ENCODE data around the gene RAET1L.
A peak's percentile ranks its signal among the peaks of the same experiment; 100 is the strongest.
"Not testable (repeated sequence)": the region's sequence is repeated elsewhere in the genome, so short reads cannot be mapped to it uniquely, and the experiment has no call there.

RAET1L gene

DNA sequence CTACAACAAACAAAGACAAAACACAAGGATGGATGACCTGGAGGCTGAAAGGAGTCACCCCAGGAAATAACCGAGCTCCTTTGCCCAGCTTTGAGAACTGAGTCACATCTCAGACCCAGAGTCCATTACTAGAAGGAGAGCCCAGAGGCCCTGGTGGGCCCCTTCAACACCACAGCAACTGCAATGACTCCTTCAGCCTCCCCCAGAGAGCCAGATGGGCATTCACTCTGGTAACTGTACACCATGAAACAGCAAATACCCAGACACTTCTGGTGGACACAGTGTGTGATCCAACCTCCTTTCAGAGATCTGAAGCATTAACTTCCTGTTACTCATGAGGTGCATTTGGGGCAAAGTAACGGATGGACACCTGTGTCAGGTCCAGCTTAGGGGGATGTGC lies 22.6 kb downstream of the RAET1L start:
- Histone ChIP-seq H3K4me3 (ENCODE audit: low read length) (no peak overlapping the region), H3K4me1 (ENCODE audit: insufficient read depth, low read length) (no peaks in the 10 kb centered on the region), H3K36me3 (ENCODE audit: insufficient read depth, low read length) (no peaks in the 10 kb centered on the region), H3K27ac (ENCODE audit: low read depth, low read length) (no peak overlapping the region), H3K9ac (ENCODE audit: low read depth, low read length) (no peak overlapping the region), H3K27me3 (ENCODE audit: insufficient read depth, low read length) (peaks cover 52% of the 10 kb centered on the region), H3K9me3 (ENCODE audit: insufficient read depth, low read depth, low read length) (no peaks in the 10 kb centered on the region)
- WGBS, result 92% methylated on average over 2 of the region's 2 CpGs

DNA sequence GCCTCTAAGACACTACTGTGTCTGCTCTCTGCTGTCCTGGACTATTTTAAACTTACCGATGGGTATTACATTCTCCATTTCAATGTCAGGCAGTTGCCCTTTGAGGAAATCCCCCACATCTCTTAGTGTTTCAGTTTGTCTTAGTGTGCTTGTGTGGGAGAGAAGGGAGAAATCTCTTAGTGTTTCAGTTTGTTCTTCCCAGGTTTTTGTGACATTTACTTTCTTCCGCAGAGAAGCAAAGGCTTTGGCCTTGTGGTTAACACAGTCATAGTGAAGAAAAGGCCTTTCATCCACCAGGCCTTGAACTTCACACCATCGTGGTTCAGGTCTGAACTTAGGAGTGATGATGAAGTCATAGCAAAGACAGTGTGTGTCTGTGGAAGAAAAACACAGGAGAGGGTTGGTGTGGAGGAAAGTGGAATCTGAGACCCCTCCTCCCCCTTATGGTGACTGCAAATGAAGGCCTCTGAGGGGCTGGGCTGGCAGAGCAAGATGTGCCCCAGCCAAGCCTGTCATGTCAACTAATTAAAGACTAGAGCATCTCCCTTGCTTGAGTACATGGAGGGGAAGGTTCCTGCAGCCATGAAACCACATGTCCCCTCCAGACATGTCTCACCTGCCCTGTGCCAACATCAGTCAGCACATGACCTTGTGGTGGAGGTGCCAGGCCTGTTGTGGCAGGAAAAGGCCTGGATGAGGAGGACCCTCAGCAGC lies 23.9 kb downstream of the RAET1L start:
- Histone ChIP-seq H3K9ac (ENCODE audit: low read depth, low read length) (no peak overlapping the region), H3K27me3 (ENCODE audit: insufficient read depth, low read length) (peaks cover 52% of the 10 kb centered on the region)
- 94% methylated on average over 3 of the region's 3 CpGs for WGBS

DNA sequence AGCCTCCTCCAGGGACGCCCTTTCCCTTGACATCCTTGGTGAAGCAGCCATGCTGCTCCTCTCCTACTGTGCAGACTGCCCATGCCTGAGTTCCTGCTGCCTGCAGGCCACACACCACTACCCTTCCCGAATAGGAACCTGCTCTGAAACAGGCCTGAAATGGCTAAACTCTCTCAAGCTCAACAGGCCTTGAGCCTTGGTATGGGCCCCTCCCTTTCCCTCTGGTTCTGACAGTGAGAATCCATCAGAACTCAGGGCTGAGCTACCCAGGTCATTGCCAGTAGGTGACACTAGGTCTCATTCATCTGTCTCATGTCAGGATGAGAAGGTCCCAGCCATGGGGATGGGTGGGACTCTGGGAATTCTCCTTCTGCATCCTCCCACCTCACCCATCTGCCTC lies 25.7 kb downstream of the RAET1L start:
- Histone ChIP-seq H3K9ac (ENCODE audit: low read depth, low read length) (no peak overlapping the region), H3K4me1 (ENCODE audit: insufficient read depth, low read length) (no peaks in the 10 kb centered on the region), H3K27me3 (ENCODE audit: insufficient read depth, low read length) (peaks cover 58% of the 10 kb centered on the region), H3K9me3 (ENCODE audit: insufficient read depth, low read depth, low read length) (no peaks in the 10 kb centered on the region), H3K27ac (ENCODE audit: low read depth, low read length) (no peak overlapping the region), H3K4me3 (ENCODE audit: low read length) (no peak overlapping the region), H3K36me3 (ENCODE audit: insufficient read depth, low read length) (no peaks in the 10 kb centered on the region)
- 87% methylated on average over 2 of the region's 2 CpGs for WGBS

More for the DNA sequence above, 23.9 kb downstream of the RAET1L start:
- H3K4me3 ChIP-seq (ENCODE audit: low read length), result no peak overlapping the region
- H3K27ac ChIP-seq (ENCODE audit: low read depth, low read length), result no peak overlapping the region
- no peaks in the 10 kb centered on the region for H3K36me3 ChIP-seq (ENCODE audit: insufficient read depth, low read length)
- H3K4me1 ChIP-seq (ENCODE audit: insufficient read depth, low read length), result no peaks in the 10 kb centered on the region
- H3K9me3 ChIP-seq (ENCODE audit: insufficient read depth, low read depth, low read length), result no peaks in the 10 kb centered on the region

DNA sequence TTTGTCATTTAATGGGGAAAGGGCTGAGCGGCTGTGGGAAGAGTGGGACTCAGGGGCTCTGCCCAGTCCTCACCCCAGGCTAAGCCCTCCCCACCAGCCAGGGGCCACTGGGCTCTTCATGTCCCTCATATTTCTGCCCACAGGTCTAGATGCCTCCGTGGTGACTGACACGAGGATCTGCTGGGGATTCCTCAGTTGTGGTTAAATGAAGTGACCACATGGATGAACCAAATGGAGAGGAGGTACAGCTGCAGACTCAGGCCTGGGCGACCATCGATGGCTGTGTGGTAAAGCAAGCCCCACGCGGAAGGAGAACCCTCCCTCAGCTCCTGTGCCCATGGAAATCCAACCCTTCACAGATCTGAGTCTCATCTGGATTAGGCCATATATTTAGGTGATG lies 29.4 kb downstream of the RAET1L start:
- 87% methylated on average over 7 of the region's 7 CpGs for WGBS
- H3K27me3 ChIP-seq (ENCODE audit: insufficient read depth, low read length), result peaks cover 65% of the 10 kb centered on the region
- no peaks in the 10 kb centered on the region for H3K9me3 ChIP-seq (ENCODE audit: insufficient read depth, low read depth, low read length)
- no peaks in the 10 kb centered on the region for H3K4me1 ChIP-seq (ENCODE audit: insufficient read depth, low read length)
- no peak overlapping the region for H3K4me3 ChIP-seq (ENCODE audit: low read length)
- H3K9ac ChIP-seq (ENCODE audit: low read depth, low read length), result no peak overlapping the region
- H3K27ac ChIP-seq (ENCODE audit: low read depth, low read length), result no peak overlapping the region
- no peaks in the 10 kb centered on the region for H3K36me3 ChIP-seq (ENCODE audit: insufficient read depth, low read length)

DNA sequence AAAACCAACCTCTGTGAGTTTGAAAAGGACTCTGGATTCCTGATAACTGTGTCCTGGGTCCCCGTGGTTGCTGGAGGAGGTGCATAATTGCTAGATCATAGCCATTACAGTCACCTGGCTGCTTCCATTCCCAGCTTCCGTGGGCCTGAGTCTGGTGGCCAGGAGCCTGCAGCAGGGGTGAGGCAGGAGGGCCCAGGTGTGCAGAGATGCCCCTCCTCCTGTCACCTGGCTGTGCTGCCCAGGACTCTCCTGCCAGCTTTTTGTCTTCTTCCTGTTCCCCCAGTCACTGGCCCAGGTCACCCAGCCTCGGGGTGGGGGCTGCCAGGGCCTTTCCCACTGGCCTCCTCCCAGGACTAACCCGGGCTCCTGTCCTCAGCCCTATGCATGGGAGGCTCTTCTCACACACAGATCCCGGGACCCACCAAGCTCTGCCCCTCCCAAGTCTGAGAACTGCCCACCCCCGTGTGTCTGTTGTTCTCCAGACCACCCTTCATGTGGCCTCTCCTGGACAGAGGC lies 30.0 kb downstream of the RAET1L start:
- 79% methylated on average over 6 of the region's 6 CpGs for WGBS
- Histone ChIP-seq H3K4me3 (ENCODE audit: low read length) (no peak overlapping the region), H3K4me1 (ENCODE audit: insufficient read depth, low read length) (no peaks in the 10 kb centered on the region), H3K9me3 (ENCODE audit: insufficient read depth, low read depth, low read length) (no peaks in the 10 kb centered on the region), H3K9ac (ENCODE audit: low read depth, low read length) (no peak overlapping the region), H3K27ac (ENCODE audit: low read depth, low read length) (no peak overlapping the region), H3K36me3 (ENCODE audit: insufficient read depth, low read length) (no peaks in the 10 kb centered on the region), H3K27me3 (ENCODE audit: insufficient read depth, low read length) (peaks cover 68% of the 10 kb centered on the region)

DNA sequence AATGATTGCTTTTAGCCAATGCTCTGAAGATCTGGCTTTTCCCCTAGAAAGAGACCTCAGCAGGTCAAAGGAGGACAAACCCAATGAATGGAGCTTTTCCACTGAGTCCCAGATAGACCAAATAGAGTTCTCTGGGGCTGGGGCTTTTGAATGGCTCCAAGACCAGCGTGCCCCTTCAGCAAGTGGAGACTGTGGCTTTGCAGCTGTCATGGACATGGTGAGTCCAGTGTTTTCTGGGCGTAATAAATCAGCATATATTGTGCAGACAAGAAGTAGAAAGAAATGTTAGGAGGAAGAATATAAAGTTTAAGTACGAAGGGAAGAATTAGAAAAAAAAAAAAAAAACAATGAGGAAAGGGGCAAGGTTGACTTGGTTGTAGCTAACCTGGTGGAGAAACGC lies 33.5 kb downstream of the RAET1L start:
- Histone ChIP-seq H3K4me3 (ENCODE audit: low read length) (no peak overlapping the region), H3K4me1 (ENCODE audit: insufficient read depth, low read length) (no peaks in the 10 kb centered on the region), H3K36me3 (ENCODE audit: insufficient read depth, low read length) (no peaks in the 10 kb centered on the region), H3K27me3 (ENCODE audit: insufficient read depth, low read length) (peaks cover 97% of the 10 kb centered on the region), H3K27ac (ENCODE audit: low read depth, low read length) (no peak overlapping the region), H3K9ac (ENCODE audit: low read depth, low read length) (no peak overlapping the region), H3K9me3 (ENCODE audit: insufficient read depth, low read depth, low read length) (no peaks in the 10 kb centered on the region; the same call in 1 of the 2 replicates)
- WGBS, result 65% methylated on average over 4 of the region's 4 CpGs

DNA sequence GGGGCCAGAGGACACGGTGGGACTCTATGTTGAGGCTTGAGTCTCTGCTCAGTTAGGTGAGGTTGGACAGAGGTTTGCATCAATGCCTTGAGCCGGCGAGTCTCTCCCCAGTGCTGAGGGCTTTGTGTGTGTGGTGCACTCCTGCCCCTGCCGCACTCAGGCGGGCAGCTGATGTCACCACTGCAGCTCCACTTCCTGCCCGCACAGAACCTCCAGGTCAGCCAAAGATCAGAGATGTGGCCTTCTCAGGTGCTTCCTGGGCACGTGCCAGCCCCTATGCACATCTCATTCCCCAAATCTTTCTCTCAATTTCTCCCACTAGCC lies 33.9 kb downstream of the RAET1L start:
- 5% methylated on average over 7 of the region's 7 CpGs for WGBS
- H3K9ac ChIP-seq (ENCODE audit: low read depth, low read length), result not testable (repeated sequence)

DNA sequence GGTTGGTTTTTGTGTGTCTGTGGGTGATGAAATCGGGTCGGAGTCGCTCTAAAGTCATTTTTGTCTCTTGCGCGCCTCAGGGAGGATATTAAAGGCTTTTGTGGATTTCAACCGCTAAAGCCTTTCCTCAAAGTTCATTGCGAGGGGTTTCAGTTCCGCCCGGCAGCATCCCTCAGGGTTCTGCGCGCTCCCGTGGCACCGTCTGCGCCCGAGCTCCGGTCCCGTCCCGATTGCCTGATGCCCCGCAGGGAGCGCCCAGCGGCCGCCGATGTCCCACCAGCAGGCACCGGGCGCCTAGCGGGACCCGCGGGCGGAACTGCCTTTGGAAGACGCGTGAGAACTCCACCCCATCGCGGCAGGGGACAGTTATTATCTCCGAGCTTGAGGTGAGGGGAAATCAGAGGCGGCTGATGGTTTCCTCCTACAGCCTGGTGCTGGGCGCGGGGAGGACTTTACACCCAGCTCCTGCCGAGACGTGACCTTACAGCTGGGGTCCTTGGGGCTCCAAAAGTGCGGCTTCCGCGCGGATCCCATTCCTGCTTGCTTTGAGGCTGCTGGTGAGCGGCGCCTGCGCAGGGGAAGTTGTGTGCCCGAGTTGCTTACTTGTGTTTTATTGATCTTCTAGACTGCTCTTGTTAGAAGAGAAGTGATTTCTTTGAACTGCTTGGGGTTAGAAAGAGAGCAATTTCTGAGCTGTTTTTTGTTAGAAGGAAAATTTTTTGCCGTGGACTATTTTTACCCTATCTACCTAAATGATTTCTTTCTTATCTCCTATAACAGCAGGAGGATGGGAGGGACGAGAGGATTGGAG lies 34.5 kb downstream of the RAET1L start:
- H3K9me3 ChIP-seq (ENCODE audit: insufficient read depth, low read depth, low read length), result no peaks in the 10 kb centered on the region; the same call in 1 of the 2 replicates
- H3K9ac ChIP-seq (ENCODE audit: low read depth, low read length), result no peak overlapping the region
- H3K36me3 ChIP-seq (ENCODE audit: insufficient read depth, low read length), result no peaks in the 10 kb centered on the region
- peaks cover 100% of the 10 kb centered on the region for H3K27me3 ChIP-seq (ENCODE audit: insufficient read depth, low read length)
- H3K27ac ChIP-seq (ENCODE audit: low read depth, low read length), result no peak overlapping the region; the same call in 1 of the 2 replicates
- H3K4me3 ChIP-seq (ENCODE audit: low read length), result peak overlapping the region; percentile 41
- no peaks in the 10 kb centered on the region for H3K4me1 ChIP-seq (ENCODE audit: insufficient read depth, low read length)
- WGBS, result under 1% methylated on average over 48 of the region's 49 CpGs

More for the DNA sequence above, 33.9 kb downstream of the RAET1L start:
- not testable (repeated sequence) for H3K9me3 ChIP-seq (ENCODE audit: insufficient read depth, low read depth, low read length); H3K4me1 ChIP-seq (ENCODE audit: insufficient read depth, low read length); H3K27ac ChIP-seq (ENCODE audit: low read depth, low read length); H3K36me3 ChIP-seq (ENCODE audit: insufficient read depth, low read length)
- H3K4me3 ChIP-seq (ENCODE audit: low read length), result peak overlapping the region; percentile 41
- peaks cover 100% of the 10 kb centered on the region for H3K27me3 ChIP-seq (ENCODE audit: insufficient read depth, low read length)

DNA sequence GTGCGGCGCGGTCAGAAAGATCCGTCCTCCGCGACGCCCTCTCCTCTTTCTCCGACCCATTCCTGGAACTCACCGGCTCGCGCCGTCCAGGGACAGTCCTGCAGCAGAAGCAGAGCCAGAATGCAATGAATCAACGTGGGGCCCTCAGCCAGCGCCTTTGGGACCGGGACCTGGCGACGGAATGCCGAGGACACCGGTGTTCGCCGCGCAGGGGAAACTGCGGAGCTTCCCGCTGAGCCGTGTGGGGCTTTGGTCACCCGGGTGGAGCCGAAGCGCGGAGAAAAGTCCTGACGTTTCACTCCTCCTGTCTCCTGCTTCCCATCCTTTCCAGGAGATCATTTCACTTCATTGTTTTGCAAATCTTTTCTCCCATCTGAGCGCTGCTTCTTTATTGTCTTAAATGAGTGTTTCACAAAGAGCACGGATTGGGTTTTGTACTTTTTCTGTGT lies 35.1 kb downstream of the RAET1L start:
- Histone ChIP-seq H3K4me1 (ENCODE audit: insufficient read depth, low read length) (no peaks in the 10 kb centered on the region), H3K36me3 (ENCODE audit: insufficient read depth, low read length) (no peaks in the 10 kb centered on the region), H3K27me3 (ENCODE audit: insufficient read depth, low read length) (peaks cover 100% of the 10 kb centered on the region), H3K4me3 (ENCODE audit: low read length) (peak overlapping the region; percentile 41), H3K9me3 (ENCODE audit: insufficient read depth, low read depth, low read length) (no peaks in the 10 kb centered on the region; the same call in 1 of the 2 replicates), H3K9ac (ENCODE audit: low read depth, low read length) (no peak overlapping the region), H3K27ac (ENCODE audit: low read depth, low read length) (no peak overlapping the region; the same call in 1 of the 2 replicates)
- WGBS, result 1% methylated on average over 32 of the region's 32 CpGs

DNA sequence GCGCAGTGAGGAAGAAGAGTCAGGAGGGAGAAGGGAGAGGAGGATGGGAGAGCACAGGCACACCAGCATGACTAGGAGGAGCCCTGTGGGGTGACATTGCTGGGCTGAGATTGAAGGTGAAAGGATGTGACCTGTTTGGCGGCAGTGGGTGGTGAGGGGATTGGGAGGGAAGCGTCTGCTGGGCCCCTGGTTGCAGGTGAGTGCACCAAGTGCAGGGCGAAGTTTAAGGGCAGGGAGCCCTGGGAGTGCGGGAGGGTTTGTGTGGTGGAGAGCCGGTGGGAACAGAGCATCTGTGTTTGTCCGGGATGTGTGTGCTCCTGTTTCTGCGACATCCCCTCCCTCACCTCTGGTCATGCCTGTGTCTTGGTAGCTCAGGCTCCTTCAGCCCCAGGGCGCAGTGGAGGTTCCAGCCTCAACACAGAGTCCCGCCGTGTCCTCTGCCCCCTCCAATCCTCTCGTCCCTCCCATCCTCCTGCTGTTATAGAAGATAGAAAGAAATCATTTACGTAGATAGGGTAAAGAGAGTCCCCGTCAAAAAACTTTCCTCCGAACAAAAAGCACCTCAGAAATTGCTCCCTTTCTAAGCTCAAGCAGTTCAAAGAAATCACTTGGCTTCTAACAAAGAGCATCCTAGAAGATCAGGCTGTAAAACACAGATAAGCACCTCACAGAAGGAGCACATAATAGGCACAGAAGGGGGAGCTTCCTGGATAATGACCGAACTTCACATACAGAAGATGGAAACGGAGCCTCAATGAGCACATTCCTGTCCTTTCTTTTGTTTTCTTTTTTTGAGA lies 36.6 kb downstream of the RAET1L start:
- WGBS, result 9% methylated on average over 14 of the region's 17 CpGs
- H3K27me3 ChIP-seq (ENCODE audit: insufficient read depth, low read length), result peaks cover 95% of the 10 kb centered on the region
- no peak overlapping the region for H3K4me3 ChIP-seq (ENCODE audit: low read length)
- no peak overlapping the region for H3K9ac ChIP-seq (ENCODE audit: low read depth, low read length)
- no peak overlapping the region for H3K27ac ChIP-seq (ENCODE audit: low read depth, low read length)
- no peaks in the 10 kb centered on the region for H3K4me1 ChIP-seq (ENCODE audit: insufficient read depth, low read length)
- H3K9me3 ChIP-seq (ENCODE audit: insufficient read depth, low read depth, low read length), result no peaks in the 10 kb centered on the region; the same call in 1 of the 2 replicates
- no peaks in the 10 kb centered on the region for H3K36me3 ChIP-seq (ENCODE audit: insufficient read depth, low read length)

Measured in HUES64 (cell line).